ENCODE measurements around the gene ZNF281.
"Not testable (repeated sequence)": the region's sequence is repeated elsewhere in the genome, so short reads cannot be mapped to it uniquely, and the experiment has no call there.

The ZNF281 gene

DNA sequence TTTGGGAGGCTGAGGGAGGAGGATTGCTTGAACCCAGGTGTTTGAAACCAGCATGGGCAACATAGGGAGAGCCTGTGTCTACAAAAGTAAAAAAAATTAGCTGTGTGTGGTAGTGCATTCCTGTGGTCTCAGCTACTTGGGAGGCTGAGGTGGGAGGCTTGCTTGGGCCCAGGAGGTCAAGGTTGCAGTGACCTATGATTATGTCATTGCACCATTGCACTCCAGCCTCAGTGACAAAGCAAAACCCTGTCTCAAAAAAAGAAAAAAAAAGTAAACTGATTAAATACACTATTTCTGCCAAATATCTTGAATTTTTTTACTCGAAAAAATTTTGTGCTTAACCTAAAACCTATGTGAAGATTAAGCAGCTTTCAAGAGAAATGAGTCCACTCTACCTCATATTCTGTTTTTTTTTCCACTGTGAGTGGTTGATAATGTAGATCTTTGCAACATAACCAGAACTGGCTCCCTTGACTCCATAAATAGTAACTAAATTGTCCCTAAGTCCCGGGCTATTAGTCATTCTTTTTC is 19.4 kb upstream of the ZNF281 start:
- no peak for DNase-seq

DNA sequence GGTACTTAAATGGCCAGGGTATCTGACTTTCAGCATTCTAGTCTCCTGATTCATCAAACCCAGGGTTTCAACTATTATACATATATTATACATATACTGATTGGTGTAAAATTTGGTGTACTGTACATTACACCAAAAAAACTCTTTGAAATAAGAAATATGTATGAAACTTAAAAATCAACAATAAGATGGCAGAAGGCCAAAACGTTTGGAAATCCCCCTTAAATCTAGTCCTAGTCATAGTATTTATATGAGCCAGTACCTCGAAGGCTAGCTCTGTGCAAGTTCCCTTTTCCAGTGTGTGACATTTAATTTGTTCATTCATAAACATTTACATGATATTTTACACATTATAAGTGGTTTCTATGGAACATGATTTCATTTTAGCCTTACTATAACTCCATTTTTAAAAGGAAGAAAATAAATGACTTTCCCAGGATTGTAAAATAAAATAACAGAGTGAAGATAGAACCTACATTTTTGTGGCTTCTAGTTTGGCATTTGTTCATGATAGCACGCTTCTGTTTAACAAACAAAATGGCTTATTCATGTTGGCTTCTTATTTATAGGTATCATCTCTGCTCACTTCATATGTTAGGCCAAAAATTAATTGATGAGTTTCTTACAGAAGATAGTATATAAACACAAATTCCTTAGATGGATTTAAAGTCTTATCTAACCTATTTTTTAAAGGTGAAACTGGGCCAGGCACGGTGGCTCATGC is 18.8 kb upstream of the ZNF281 start:
- no peak for DNase-seq

DNA sequence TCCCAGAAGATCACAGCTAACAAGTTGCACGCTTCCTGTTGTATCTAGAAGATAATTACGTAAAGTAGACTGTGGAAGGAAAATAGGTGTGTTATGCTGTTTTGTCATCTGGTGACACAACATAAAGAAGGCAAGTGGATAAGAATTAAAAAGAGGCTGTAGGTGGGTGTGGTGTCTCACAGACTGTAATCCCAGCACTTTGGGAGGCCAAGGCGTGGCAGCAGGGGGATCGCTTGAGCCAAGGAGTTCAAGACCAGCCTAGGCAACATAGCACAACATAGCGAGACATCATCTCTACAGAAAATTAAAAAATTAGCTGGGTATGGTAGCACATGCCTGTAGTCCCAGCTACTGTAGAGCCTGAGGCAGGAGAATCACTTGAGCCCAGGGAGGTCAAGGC is 17.9 kb upstream of the ZNF281 start:
- no peak for DNase-seq

DNA sequence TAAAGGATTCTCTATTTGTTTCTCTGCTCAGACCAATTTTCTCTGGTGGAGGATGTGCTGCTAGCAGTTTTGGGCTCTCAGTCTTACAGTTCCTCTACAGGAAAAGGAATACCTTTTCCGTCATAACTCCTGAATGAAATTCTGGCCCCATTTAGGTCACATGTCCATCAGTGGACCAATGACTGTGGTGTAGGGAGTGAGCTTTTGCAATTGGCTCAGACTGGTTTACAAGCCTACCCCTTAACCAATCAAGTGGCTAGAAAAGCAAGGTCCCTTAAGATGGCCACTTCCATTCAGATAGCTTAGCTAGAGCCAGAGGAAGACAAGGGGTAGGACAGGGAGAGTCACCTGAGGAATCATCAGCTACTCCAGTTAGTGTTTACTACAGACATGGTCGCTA is 16.4 kb upstream of the ZNF281 start:
- DNase-seq = no peak

DNA sequence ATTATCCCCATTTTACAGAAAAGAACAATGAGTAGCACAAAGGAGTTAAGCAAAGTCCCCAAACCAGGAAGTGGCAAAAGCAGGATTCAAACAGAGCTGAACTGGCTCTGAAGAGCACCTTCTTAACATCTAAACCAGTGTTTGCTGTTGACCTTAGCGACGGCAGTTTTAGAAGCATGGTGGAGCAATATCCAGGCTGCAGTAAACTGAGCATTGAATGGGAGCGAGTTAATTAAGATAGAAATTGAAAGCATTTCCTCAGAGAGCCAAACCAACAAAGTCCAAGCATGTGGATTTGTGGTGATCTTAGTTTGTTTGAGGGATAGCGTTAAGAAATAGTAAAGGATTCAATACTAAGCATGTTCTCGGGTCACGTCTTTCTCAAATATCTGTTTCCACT is 13.4 kb upstream of the ZNF281 start:
- DNase-seq = no peak

DNA sequence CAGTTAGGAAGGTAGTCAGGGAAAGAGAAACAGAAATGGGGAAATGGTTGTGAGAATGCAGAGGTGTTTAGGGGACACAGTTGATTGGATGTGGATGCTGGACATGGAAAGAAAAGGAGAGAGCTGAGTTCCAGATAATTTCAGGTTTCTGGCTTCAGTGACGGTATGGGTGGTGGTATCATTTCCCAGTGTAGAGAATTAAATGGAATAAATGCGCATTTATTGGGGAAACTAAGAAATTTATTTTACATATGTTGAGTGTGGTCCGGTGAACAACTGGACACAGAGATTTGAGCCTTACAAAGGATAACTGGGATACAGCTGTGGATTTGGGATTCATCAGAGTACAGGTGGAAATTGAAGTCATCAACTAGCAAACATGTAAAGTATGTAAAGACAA is 12.4 kb upstream of the ZNF281 start:
- DNase-seq = no peak

DNA sequence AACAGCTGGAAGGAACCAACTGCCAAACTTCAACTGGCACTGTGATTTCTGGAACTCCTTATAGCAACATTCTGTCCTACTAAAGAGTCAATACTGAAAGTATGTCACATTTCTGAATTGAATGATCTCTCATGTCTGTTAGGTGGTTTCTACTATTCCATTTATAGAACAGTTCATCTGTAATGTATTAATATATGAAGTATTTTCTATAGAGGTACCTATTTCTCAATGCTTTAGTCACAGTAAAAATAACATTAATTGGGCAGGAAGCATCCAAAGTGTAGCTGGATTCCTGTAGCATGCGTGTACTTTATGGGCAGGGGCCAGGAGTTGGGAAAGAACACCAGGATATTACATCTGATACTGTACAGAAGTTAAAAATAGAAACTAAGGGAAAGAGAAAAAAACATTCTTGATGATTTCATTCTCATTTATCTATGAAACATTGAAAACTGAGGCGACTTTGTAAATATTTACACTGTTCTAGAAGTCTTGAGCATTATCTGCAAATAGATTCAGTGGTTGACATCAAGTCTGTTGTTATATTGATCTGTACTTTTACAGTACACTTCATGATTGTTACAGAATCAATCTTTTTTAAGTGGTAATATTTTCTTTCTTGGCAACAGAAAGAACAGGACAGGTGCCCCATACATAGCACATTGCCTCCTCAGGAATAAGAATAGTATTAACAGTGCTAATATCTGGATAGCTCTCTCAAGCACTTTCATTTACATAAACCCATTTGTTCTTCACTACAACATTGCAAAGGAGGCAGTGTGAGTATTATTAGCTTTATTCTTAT is 6.2 kb upstream of the ZNF281 start:
- DNase-seq = peak; percentile 48

DNA sequence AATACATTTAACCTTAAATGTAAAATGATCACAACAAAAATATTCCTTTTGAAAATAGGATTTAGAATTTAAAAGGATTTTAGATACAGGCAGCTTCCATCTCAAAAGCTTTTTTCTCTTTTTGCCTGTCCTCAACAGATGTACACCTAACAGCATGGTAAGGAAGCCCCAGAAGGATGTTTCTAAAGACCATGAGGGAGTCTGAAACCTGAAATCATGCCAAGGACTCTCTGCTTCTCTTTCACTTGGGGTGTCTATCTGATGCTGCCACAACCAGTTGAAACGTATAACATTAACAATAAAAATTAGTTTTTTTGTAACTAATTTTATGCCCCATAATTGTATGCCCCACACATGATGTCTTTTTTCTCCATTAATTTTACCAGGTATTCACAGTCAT is 5.4 kb upstream of the ZNF281 start:
- DNase-seq = no peak

DNA sequence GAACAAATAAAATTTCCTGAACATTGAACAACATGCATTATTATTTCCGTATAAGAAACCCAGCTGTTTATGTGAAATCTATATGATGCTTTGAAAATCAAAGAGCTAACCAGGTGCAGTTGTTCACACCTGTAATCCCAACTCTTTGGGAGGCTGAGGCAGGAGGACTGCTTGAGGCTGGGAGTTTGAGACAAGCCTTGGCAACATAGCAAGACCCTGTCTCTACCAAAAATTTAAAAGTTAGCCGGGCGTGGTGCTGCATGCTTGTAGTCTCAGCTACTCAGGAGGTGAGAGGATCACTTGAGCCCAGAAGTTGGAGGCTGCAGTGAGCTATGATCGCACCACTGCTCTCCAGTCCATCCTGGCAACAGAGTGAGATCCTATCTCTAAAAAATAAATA is 4.8 kb upstream of the ZNF281 start:
- DNase-seq = no peak

DNA sequence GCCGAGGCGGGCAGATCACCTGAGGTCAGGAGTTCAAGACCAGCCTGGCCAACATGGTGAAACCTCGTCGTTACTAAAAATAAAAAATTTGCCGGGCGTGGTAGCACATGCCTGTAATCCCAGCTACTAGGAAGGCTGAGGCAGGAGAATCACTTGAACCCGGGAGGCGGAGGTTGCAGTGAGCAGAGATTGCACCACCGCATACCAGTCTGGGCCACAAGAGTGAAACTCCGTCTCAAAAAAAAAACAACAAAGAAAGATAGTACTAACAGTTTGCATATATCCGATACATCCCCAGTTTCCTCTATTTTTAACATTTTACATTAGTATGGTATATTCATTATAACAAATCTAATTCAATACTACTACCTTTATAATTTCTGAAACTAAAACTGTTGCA is 3.9 kb upstream of the ZNF281 start:
- not testable (repeated sequence) for DNase-seq

DNA sequence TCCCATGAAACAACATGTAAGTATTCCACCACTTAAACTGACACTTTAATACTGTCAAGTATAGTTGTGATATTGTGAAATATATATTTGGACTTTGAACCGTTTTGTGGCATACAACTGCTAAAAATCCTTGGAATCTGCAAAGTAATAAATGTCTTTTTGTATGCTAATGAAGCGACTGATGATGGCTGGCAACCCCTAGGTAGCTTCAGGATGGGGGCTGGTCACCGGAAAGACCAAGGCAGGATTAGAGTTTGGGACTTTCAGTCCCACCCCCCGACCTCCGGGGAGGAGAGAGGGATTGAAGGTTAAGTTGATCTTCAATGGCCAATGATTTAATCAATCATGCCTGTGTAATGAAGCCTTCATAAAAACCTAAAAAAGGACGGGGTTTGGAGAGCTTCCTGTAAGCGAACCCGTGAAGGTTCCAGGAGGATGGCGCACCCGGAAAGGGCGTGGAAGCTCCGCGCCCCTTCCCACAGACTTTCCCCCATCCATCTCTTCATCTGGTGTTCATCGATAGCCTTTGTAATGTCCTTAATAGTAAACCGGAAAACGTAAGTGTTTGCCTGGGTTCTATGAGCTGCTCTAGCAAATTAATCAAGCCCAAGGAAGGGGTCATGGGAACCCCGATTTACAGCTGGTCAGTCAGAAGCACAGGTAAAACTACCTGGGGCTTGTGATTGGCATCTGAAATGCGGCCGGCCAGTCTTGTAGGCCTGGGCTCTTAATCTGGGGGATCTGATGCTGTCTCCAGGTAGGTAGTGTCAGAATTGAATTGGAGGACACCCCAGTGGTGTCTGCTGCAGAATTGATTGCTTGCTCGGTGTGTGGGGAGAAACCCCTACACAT is 1.8 kb upstream of the ZNF281 start:
- no peak for DNase-seq

DNA sequence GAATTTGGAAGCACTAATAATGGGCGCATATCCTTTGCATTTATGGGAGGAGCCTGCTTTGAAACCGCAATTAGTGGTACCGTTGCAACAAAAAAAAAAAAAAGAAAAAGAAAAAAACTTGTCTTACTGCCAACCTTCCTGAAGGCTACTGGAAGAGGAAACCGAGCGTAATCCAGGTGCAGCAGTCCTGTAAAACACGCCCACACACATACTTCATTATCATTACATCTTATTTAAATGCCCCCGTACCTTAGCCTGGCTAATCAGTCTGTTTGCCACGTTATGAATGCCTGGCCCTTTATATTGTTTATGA is 686 bp upstream of the ZNF281 start:
- no peak for DNase-seq

DNA sequence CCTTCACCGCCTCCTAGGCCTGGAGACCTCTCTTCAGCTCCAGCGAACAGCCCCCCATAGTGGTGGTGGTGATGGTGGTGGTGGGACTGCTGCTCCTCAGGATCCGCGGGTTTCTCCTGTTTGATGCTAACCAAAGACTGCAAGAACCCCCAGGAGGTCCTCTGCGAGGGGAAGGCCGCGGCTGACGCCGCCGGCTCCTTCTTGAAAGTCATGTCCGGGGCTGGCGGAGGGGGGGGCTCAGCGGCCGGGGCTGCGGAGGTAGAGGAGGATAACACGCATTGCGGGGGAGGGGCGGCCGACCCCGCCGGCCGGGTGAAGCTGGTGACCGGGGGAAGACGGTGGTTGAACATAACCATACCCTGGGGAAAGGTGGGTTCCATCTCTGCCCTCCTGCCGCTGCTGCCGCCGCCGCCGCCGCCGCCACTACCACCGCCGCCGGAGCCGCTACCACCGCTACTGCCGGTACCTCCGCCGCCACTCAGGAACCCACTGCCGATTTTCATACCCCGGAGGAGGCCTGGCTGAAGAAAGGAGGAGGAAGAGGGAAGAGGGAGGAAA is 554 bp downstream of the ZNF281 start:
- peak; percentile 53 for DNase-seq

DNA sequence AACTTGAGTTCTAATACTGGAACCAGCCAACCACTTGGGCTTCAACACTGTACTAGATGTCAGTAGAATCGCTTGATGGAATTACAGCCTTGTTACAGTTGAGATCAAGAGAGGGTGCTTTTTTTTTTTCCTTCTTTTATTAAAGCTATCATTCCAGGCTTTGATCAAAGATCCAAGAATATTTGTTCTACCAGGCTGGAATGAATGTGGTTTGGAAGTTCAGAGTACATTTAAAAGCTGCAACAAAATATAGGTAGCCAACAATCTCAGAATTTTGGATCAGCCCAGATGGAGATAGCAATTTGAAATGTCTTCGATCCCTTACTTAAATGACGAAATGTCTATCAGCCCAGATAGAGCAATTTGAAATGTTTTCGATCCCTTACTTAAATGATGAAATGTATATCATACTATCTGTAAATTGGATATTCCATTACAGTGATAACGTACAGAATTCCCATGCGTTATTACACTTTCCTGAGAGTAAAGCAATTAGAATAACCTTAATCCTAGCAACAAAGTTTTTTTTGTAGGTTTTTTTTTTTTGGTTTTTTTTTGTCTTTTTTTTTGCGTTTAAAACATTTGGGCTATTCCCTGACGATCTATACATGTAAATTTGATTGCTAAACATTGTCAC is 3.6 kb downstream of the ZNF281 start:
- no peak for DNase-seq

DNA sequence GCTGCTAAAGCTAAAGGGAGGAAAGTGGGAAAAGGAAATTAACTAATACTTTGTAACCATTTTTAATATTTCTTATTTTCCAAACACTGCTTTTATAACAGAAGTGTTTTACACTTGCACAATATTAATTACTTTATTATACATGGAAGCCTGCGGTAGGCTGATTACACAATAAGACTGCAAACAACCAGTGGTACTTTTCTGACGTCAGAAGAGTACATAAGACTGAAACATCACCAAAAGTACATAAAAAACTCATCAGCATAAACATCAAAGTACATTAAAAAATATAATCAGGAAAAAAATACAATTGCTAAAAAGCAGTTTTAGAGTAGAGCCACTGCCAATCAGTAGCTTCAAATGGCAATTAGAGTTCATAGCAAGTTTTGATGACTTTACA is 4.6 kb downstream of the ZNF281 start:
- no peak for DNase-seq

DNA sequence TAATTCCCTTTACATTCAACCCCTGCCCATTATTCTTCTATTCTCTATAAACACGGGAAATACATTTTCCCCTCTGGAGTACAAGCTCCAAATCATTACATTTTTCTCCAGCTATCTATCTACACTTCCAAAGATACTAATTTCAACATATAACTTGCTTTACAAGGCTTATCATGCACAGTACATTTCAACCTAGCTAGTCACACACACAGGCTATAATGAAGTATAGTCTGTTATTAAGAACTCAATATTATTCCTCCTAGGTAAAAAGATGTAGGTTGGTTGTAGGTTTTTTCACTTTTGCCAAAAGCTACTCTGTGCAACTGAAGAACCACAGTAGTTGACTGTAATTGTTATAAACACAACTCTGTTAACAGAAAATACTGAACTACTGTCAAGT is 8.1 kb downstream of the ZNF281 start:
- DNase-seq = no peak

DNA sequence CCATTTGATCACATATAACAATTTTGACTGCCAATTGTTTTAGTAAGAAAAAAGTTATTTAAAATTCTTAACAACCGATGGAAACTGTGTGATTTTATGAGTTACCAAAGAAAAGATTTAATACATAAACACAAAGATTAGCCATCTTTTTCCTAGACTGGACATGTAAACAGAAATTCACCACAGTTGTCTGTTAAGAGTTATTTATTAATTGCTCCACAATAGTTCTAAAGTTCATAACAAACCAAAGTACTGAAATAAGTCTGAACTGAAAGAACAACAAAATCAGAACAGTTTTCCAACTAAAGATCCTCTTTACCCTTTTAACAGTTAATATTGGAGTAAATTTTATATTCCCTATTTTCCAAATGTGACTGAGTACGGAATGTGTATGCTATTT is 8.6 kb downstream of the ZNF281 start:
- no peak for DNase-seq

DNA sequence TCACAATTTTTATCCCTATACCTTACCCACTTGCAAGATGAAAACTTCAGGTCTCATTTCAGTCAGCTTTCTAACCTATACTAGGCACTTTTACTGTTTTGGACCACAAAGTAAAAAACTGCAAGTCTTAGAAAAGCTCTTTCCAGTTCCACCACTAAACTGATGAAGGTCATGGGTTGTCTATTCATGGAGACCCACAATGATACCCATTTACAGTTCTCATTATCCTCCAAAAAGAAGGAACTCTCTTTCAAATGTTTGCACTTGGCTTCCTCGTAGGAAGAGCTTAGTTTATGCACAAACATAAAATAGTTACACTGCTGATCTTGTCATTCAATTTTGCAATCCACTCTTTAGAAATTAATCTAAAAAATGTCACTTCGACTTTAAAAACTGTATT is 9.3 kb downstream of the ZNF281 start:
- DNase-seq = no peak

DNA sequence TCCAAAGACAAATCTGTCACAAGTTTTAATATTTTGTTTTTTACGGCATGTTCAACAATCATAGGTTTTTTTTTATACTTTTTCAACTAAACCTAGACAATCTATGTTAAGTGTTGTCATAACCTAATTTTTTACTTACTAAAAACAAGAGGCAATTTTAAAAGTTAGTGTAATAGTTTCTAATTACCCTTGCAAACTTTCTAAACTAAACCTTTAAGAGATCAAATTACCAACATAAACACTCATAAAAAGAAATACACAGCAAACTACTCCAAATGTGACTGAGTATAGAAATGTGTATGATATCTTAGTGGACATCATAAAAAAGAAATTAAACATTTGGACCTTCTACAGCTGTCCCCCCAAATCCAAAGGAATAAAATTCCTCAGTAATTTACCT is 10.0 kb downstream of the ZNF281 start:
- no peak for DNase-seq

DNA sequence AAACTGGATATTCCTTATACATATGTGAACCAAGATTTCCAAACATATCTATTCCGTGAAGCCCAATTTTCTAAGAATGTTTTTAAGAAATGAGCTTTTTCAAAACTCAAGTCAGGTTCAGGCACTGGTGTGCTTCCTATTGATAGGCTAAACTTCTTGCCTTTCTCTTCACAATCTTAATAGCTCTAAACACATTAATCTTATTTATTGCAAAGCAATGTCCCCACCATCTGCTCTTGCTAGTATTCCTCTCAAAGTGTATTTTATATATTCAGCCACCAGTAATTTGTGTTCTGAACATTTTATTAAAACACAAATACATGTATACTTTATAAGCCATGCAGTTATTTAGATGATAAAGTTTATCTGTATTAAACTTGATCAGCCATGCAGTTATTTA is 11.5 kb downstream of the ZNF281 start:
- DNase-seq = no peak

DNA sequence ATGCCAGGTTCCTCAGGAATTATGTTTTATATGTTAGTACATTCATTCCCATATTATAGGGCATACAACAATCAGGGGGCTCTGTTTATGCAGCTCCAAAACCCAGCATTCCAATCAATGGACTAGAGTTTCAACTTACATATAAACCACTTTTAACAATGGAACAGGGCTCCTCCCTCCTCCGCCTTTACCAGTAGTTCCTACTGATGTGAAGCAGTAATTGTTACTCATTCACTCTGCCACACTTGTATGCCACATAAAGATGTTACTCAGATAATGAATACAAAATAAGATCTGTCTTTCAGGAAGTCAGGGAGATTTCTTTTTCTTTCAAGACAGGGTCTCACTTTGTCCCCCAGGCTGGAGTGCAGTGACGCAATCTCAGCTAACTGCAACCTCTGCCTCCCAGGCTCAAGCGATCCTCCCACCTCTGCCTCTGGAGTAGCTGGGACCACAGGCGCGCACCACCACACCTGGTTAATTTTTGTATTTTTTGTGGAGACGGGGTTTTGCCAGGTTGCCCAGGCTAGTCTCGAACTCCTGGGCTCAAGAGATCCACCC is 17.1 kb downstream of the ZNF281 start:
- DNase-seq = no peak

DNA sequence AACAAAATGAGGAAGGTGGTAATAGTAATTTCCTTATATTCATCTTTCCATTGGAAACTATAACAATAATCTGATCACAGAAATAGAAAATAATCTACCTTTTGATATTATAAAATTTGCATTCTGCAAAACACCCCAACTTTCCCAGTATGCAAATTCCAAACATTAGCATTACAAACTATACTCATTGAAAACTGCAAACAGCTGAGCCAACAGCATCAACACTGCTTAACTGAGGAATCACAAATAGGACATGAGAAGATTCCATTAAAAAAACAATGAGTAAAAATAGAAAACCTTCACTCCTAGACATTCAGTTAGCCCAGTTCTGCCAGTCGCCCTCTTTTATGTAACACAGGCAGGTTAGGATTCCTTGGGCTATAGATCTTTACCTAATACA is 18.1 kb downstream of the ZNF281 start:
- DNase-seq = no peak

Data from eye (tissue), 1 donor.